OCI-LY1 (cell line): ENCODE results near the gene TFEB.

Source experiments
- CTCF ChIP-seq: fragments of 200-600 bp; sonication (generic), shearing (Covaris generic); IDR thresholded peaks from 2 replicates; pipeline ENCODE4 v1.5.1; 2017; ENCODE audit warnings: mild to moderate bottlenecking, antibody characterized with exemption, low read length, moderate library complexity, mixed read lengths
- EZH2 ChIP-seq: fragments of 200-600 bp; sonication (generic), shearing (Covaris generic); IDR thresholded peaks from 2 replicates; pipeline ENCODE4 v1.8.0; 2017; ENCODE audit warnings: borderline replicate concordance, mixed run types, mild to moderate bottlenecking, antibody characterized with exemption, low read length, moderate library complexity, mixed read lengths

GRCh38 chr6:41713159-41713649 lies 22.2 kb downstream of the TFEB start:
- TF ChIP-seq CTCF (no peak), EZH2 (no peak)
